Frontal cortex (tissue), 4 donors: ENCODE measurements around the gene MPP1. TPM values are rescaled to one million over a fixed set of nuclear protein-coding genes. Genes with fewer than 3 reads are reported as not detected.
A peak's percentile ranks its signal among the peaks of the same experiment; 100 is the strongest.

Source experiments
- DNase-seq, 2 donors: peaks; one replicate each; pipeline ENCODE4 v3.0.0; 2012; ENCODE audit warnings: low spot score in 2 of 2
- FAIRE-seq: peaks from 2 replicates; lab custom pipeline; 2012; peaks lifted over from hg19 to GRCh38; lab: Jason Lieb, UNC
- total RNA-seq: library from RNA; depleted of rRNA; stranded (reverse); fragments of >200 nt; gene quantifications from one replicate; pipeline ENCODE4 v1.2.3, GENCODE V29; 2014
- donor health status: control.
- donor health status: control.
- donor health status: control.

MPP1 gene
- total RNA-seq, 1 donor from 2014 or later, result 20.0 TPM

GRCh38 chrX:154780968-154781367 lies 24.3 kb downstream of the MPP1 start:
- no peak for FAIRE-seq
- no peak for DNase-seq

- FAIRE-seq (no peak), DNase-seq (no peak)
Measured at GRCh38 chrX:154779261-154779660, 26.0 kb downstream of the MPP1 start.

- no peak for DNase-seq
- FAIRE-seq, result no peak
Measured at GRCh38 chrX:154776753-154777152, 28.5 kb downstream of the MPP1 start.

GRCh38 chrX:154775419-154776349 lies 29.6 kb downstream of the MPP1 start:
- FAIRE-seq (no peak), DNase-seq (no peak)

GRCh38 chrX:154774622-154775021 lies 30.7 kb downstream of the MPP1 start:
- DNase-seq (no peak), FAIRE-seq (no peak)

GRCh38 chrX:154762537-154763296 lies 42.6 kb downstream of the MPP1 start, which contains the start of gene DKC1:
Gene DKC1 (plus strand): TSS chrX:154762864. CDS start chrX:154762966, 102 bp downstream.
- DNase-seq (peak; percentile 84 to 85), FAIRE-seq (no peak)

- DNase-seq, result no peak
- FAIRE-seq, result no peak
Measured at GRCh38 chrX:154761977-154762536, 43.2 kb downstream of the MPP1 start.

GRCh38 chrX:154758696-154759095 lies 46.6 kb downstream of the MPP1 start:
- FAIRE-seq (no peak), DNase-seq (no peak)

GRCh38 chrX:154751669-154752271 lies 53.5 kb downstream of the MPP1 start:
- DNase-seq (no peak), FAIRE-seq (no peak)

- FAIRE-seq (no peak), DNase-seq (no peak)
Measured at GRCh38 chrX:154751203-154751668, 54.0 kb downstream of the MPP1 start.

GRCh38 chrX:154750301-154751202 lies 54.7 kb downstream of the MPP1 start, which contains the start of gene GAB3:
Gene GAB3 (minus strand): TSS chrX:154751077. CDS start chrX:154751025, 52 bp downstream.
- FAIRE-seq (no peak), DNase-seq (no peak)

- no peak for DNase-seq
- no peak for FAIRE-seq
Measured at GRCh38 chrX:154749856-154750255, 55.4 kb downstream of the MPP1 start.

- DNase-seq, result no peak
- FAIRE-seq, result peak; percentile 13
Measured at GRCh38 chrX:154748712-154749339, 56.5 kb downstream of the MPP1 start.

GRCh38 chrX:154742613-154743012 lies 62.7 kb downstream of the MPP1 start:
- FAIRE-seq, result no peak
- DNase-seq, result no peak

GRCh38 chrX:154739952-154740465 lies 65.3 kb downstream of the MPP1 start:
- FAIRE-seq, result no peak

GRCh38 chrX:154738011-154738738 lies 67.1 kb downstream of the MPP1 start:
- DNase-seq, result no peak

More at GRCh38 chrX:154739952-154740465, 65.3 kb downstream of the MPP1 start:
- DNase-seq, result no peak

GRCh38 chrX:154737136-154737535 lies 68.1 kb downstream of the MPP1 start:
- FAIRE-seq (no peak), DNase-seq (no peak)

More at GRCh38 chrX:154738011-154738738, 67.1 kb downstream of the MPP1 start:
- FAIRE-seq, result no peak
